DOHH2 (cell line): Measurements from ENCODE around the gene OR1S2.

Experiments used
- H3F3A ChIP-seq: fragments of 200-600 bp; sonication (generic), shearing (Covaris generic); 2 replicates; pipeline ENCODE4 v1.6.0; 2016; ENCODE audit warnings: antibody characterized with exemption, mild to moderate bottlenecking; ENCODE audit not compliant: control insufficient read depth, insufficient read depth
- H3K27ac ChIP-seq: fragments of 200-600 bp; sonication (generic); 2 replicates; pipeline ENCODE4 v1.5.1; 2014; ENCODE audit warnings: low read depth, mild to moderate bottlenecking, low read length, moderate library complexity
- H3K27me3 ChIP-seq: fragments of 200-600 bp; sonication (generic); 2 replicates; pipeline ENCODE4 v1.6.1; 2014; ENCODE audit warnings: mild to moderate bottlenecking, low read length, mixed read lengths; ENCODE audit not compliant: control insufficient read depth
- H3K36me3 ChIP-seq: fragments of 200-600 bp; sonication (generic); 2 replicates; pipeline ENCODE4 v1.6.1; 2014; ENCODE audit warnings: mild to moderate bottlenecking, low read length, moderate library complexity, mixed read lengths; ENCODE audit not compliant: control insufficient read depth
- H3K4me1 ChIP-seq: fragments of 200-600 bp; sonication (generic); 2 replicates; pipeline ENCODE4 v1.6.1; 2014; ENCODE audit warnings: mild to moderate bottlenecking, low read length, mixed read lengths; ENCODE audit not compliant: control insufficient read depth
- H3K4me2 ChIP-seq: fragments of 200-600 bp; sonication (generic); 2 replicates; pipeline ENCODE4 v1.6.0; 2014; ENCODE audit warnings: mild to moderate bottlenecking, low read length, moderate library complexity
- H3K4me3 ChIP-seq: fragments of 200-600 bp; sonication (generic); 2 replicates; pipeline ENCODE4 v1.5.1; 2014; ENCODE audit warnings: mild to moderate bottlenecking, low read length, mixed read lengths
- H3K79me2 ChIP-seq: fragments of 200-600 bp; sonication (generic); 2 replicates; pipeline ENCODE4 v1.6.1; 2014; ENCODE audit warnings: mild to moderate bottlenecking, low read length, mixed read lengths; ENCODE audit not compliant: control insufficient read depth
- H3K9me2 ChIP-seq: fragments of 200-600 bp; sonication (generic); replicated peaks from 2 replicates; pipeline ENCODE4 v1.6.1; 2014; ENCODE audit warnings: mild to moderate bottlenecking, low read length, mixed read lengths; ENCODE audit not compliant: control insufficient read depth
- H3K9me3 ChIP-seq: fragments of 200-600 bp; sonication (generic); 2 replicates; pipeline ENCODE4 v1.6.1; 2014; ENCODE audit warnings: antibody characterized with exemption, low read length, mixed read lengths; ENCODE audit not compliant: control insufficient read depth, insufficient read depth
- H4K20me1 ChIP-seq: fragments of 200-600 bp; sonication (generic); 2 replicates; pipeline ENCODE4 v1.6.0; 2014; ENCODE audit warnings: low read depth, mild to moderate bottlenecking, antibody characterized with exemption, low read length, moderate library complexity; ENCODE audit not compliant: control insufficient read depth, insufficient read depth
- CTCF ChIP-seq: fragments of 200-600 bp; sonication (generic); IDR thresholded peaks from one replicate; pipeline ENCODE4 v1.5.1; 2014; ENCODE audit warnings: antibody characterized with exemption, mild to moderate bottlenecking, low read depth, low read length; ENCODE audit not compliant: poor library complexity, severe bottlenecking
- EZH2phosphoT487 ChIP-seq: fragments of 200-600 bp; sonication (generic); IDR thresholded peaks from 2 replicates; pipeline ENCODE4 v1.6.1; 2017; ENCODE audit warnings: borderline replicate concordance, mild to moderate bottlenecking, antibody characterized with exemption, low read length, moderate library complexity, mixed read lengths

The OR1S2 gene, protein sequence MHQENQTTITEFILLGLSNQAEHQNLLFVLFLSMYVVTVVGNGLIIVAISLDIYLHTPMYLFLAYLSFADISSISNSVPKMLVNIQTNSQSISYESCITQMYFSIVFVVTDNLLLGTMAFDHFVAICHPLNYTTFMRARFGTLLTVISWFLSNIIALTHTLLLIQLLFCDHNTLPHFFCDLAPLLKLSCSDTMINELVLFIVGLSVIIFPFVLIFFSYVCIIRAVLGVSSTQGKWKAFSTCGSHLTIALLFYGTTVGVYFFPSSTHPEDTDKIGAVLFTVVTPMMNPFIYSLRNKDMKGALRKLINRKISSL

GRCh38 chr11:58204042-58204441 is at the start of gene OR1S2:
Gene OR1S2 (minus strand): TSS chr11:58204142. CDS start chr11:58204142, 0 bp downstream.
- Histone ChIP-seq H3K9me2 (no peaks in the 10 kb centered on the region), H3K4me2 (no peak within 1 kb of the TSS), H3K27ac (no peak within 1 kb of the TSS), H3K4me3 (no peak within 1 kb of the TSS), H3F3A (no peaks in the 10 kb centered on the region), H3K27me3 (no peaks in the 10 kb centered on the region), H3K4me1 (no peaks in the 10 kb centered on the region), H3K9me3 (no peaks in the 10 kb centered on the region), H3K79me2 (no peaks in the 10 kb centered on the region), H4K20me1 (no peaks in the 10 kb centered on the region), H3K36me3 (no peaks in the 10 kb centered on the region)
- TF ChIP-seq EZH2phosphoT487, result no peak
- no peak for TF ChIP-seq CTCF

- TF ChIP-seq EZH2phosphoT487 (no peak), CTCF (no peak)
- Histone ChIP-seq H3K4me1 (no peaks in the 10 kb centered on the region), H3K9me3 (no peaks in the 10 kb centered on the region), H3K9me2 (no peaks in the 10 kb centered on the region), H3K27me3 (no peaks in the 10 kb centered on the region), H4K20me1 (no peaks in the 10 kb centered on the region), H3F3A (no peaks in the 10 kb centered on the region), H3K27ac (no peak overlapping the region), H3K36me3 (no peaks in the 10 kb centered on the region), H3K4me2 (no peak overlapping the region), H3K79me2 (no peaks in the 10 kb centered on the region), H3K4me3 (no peak overlapping the region)
These were observed 40.0 kb upstream of the OR1S2 start for GRCh38 chr11:58243954-58244353.

GRCh38 chr11:58227956-58228615 is 24.1 kb upstream of the OR1S2 start:
- H3K36me3 ChIP-seq, result no peaks in the 10 kb centered on the region
- no peaks in the 10 kb centered on the region for H3K4me1 ChIP-seq
- no peaks in the 10 kb centered on the region for H3K27me3 ChIP-seq
- no peaks in the 10 kb centered on the region for H3K79me2 ChIP-seq
- no peaks in the 10 kb centered on the region for H3F3A ChIP-seq
- no peaks in the 10 kb centered on the region for H3K9me3 ChIP-seq
- H3K27ac ChIP-seq, result no peak overlapping the region
- no peak overlapping the region for H3K4me3 ChIP-seq
- no peaks in the 10 kb centered on the region for H4K20me1 ChIP-seq
- TF ChIP-seq EZH2phosphoT487 (no peak), CTCF (no peak)
- H3K9me2 ChIP-seq, result no peaks in the 10 kb centered on the region
- no peak overlapping the region for H3K4me2 ChIP-seq
